ENCODE results near the gene JAKMIP2.

JAKMIP2 gene

DNA sequence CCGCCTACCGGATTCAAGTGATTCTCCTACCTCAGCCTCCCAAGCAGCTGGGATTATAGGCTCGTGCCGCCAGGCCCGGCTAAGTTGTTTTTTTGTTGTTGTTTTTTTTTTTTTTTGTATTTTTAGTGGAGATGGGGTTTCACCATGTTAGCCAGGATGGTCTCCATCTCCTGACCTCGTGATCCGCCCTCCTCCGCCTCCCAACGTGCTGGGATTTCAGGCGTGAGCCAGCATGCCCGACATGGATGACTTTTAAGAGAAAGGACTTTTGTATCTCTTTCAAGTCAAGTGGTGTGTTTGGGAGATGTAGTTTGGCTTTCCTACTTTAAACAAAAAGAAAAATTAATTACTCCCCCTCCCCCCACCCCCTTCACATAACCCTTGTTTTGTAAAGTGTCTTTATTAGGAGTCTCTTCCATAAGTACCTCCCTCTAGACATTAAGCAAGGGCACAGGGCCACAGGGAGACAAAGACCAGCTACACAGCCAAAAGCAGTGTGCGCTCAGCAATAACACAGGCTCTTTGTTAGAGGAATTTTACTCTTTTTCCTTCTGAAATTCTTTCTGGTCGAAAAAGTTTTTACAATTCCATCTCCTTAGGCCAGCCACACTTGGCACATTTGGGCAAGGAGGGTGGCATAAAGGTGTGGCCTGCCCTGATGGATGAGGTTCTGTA is 31.2 kb downstream of the JAKMIP2 start:
- POLR2A ChIA-PET = no interaction called here
- CTCF ChIA-PET = interaction anchor here (1.2 kb wide), 1 partner anchor 10 kb away, joined by 3 read pairs; no protein-coding TSS in a partner anchor
- DNase-seq (ENCODE audit: extremely low spot score) = no peak
- TF ChIP-seq, protein P1, sequence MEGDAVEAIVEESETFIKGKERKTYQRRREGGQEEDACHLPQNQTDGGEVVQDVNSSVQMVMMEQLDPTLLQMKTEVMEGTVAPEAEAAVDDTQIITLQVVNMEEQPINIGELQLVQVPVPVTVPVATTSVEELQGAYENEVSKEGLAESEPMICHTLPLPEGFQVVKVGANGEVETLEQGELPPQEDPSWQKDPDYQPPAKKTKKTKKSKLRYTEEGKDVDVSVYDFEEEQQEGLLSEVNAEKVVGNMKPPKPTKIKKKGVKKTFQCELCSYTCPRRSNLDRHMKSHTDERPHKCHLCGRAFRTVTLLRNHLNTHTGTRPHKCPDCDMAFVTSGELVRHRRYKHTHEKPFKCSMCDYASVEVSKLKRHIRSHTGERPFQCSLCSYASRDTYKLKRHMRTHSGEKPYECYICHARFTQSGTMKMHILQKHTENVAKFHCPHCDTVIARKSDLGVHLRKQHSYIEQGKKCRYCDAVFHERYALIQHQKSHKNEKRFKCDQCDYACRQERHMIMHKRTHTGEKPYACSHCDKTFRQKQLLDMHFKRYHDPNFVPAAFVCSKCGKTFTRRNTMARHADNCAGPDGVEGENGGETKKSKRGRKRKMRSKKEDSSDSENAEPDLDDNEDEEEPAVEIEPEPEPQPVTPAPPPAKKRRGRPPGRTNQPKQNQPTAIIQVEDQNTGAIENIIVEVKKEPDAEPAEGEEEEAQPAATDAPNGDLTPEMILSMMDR (IDR thresholded peaks at IDR 0.05; ENCODE audit: control extremely low read depth, extremely low read depth, low read depth, missing control alignments) = no peak

GRCh38 chr5:147750065-147750464 is 32.5 kb downstream of the JAKMIP2 start:
- TF ChIP-seq, protein P1 (IDR thresholded peaks at IDR 0.05; ENCODE audit: control extremely low read depth, extremely low read depth, low read depth, missing control alignments) = no peak
- DNase-seq (ENCODE audit: extremely low spot score) = no peak
- CTCF ChIA-PET = no interaction called here
- POLR2A ChIA-PET = no interaction called here

GRCh38 chr5:147748590-147748989 is 33.9 kb downstream of the JAKMIP2 start:
- TF ChIP-seq, protein P1 (IDR thresholded peaks at IDR 0.05; ENCODE audit: control extremely low read depth, extremely low read depth, low read depth, missing control alignments) = no peak
- CTCF ChIA-PET = interaction anchor here (0.9 kb wide), 1 partner anchor 84 kb away, joined by 3 read pairs; no protein-coding TSS in a partner anchor
- DNase-seq (ENCODE audit: extremely low spot score) = no peak
- POLR2A ChIA-PET = no interaction called here

DNA sequence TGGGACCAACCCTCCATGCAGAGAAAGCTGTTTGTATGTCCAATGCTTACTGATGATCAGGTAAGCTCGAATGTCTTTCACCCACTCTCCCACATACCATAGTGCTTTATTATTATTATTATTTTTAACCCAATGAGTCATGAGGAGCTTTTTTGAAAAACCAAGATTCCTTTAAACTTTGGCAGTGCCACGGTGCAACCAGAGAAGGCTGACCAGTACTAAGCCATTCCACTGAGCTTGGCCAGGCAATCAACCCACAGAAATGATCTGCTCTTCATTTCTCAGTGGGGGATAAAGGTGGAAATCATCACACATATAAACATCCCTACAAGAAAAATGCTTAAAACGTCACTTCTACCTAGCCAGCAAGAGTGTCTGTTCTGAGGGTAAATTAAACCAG is 35.5 kb downstream of the JAKMIP2 start:
- DNase-seq (ENCODE audit: extremely low spot score) = no peak
- ChIA-PET CTCF (interaction anchor here (1.1 to 1.6 kb wide), 3 partner anchors 11 to 79 kb away, joined by 3 to 4 read pairs (median 3); no protein-coding TSS in a partner anchor), POLR2A (no interaction called here)
- TF ChIP-seq, protein P1 (IDR thresholded peaks at IDR 0.05; ENCODE audit: control extremely low read depth, extremely low read depth, low read depth, missing control alignments) = no peak

DNA sequence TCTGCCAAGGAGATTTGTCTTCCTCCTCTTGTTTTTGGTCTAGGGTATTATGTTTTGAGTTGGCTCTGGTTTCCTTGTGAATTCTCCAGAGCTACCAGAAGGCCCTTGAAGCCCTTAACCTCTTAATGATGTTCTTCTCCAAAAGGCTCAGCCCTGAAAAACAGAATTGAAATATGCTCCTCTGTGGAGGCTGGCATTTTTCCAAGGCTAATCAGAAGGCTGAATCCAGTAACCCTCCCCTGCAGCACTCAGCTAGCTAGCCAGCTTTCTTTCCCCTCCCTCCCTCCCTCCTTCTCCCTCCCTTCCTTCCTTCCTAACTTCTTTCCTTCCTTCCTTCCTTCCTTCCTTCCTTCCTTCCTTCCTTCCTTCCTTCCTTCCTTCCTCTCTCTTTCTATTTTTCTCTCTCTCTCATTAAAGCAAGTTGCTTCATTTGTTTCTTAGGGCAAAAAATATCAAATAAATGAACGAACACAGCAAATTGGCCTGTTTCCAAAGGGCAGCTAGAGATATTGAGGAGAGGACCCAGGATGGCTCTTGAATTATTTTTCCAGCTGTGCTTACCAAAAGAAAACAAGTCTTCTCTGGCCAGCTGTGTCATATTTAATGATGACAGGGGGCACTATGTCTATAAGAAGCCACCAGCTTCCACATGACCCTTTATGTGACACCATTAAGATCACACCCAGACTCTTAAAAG is 38.7 kb downstream of the JAKMIP2 start:
- POLR2A ChIA-PET = no interaction called here
- TF ChIP-seq, protein P1 (IDR thresholded peaks at IDR 0.05; ENCODE audit: control extremely low read depth, extremely low read depth, low read depth, missing control alignments) = no peak
- CTCF ChIA-PET = interaction anchor here (1.7 kb wide), 1 partner anchor 11 kb away, joined by 4 read pairs; no protein-coding TSS in a partner anchor
- DNase-seq (ENCODE audit: extremely low spot score) = no peak

DNA sequence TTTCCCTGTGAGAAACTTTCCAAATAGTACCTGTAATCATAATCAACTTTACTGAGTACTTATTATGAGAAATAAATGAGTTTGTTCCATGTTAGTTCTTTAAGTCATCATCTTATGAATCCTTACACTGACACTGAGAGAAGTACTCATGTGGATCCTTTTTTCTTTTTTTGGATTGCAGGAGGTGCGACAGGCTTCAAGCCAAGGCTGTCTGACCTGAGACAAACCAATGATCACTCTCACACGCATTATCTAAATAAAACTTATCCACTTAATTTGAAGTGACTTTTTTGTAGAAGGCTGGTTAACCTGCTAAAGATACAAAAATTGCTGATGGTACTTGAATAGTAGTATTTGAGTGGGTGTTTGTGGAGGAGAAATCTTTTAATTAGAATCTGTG is 39.5 kb downstream of the JAKMIP2 start:
- TF ChIP-seq, protein P1 (IDR thresholded peaks at IDR 0.05; ENCODE audit: control extremely low read depth, extremely low read depth, low read depth, missing control alignments) = no peak
- no peak for DNase-seq (ENCODE audit: extremely low spot score)
- ChIA-PET CTCF (no interaction called here), POLR2A (no interaction called here)

Measured in GM10248 (cell line).